ENCODE results near the gene TAOK3.
A peak's percentile ranks its signal among the peaks of the same experiment; 100 is the strongest.
"Not testable (repeated sequence)": the region's sequence is repeated elsewhere in the genome, so short reads cannot be mapped to it uniquely, and the experiment has no call there.

Gene TAOK3

GRCh38 chr12:118337194-118337838 lies 35.4 kb downstream of the TAOK3 start:
- no peak for DNase-seq (ENCODE audit: low read depth in 2 of 2)

DNA sequence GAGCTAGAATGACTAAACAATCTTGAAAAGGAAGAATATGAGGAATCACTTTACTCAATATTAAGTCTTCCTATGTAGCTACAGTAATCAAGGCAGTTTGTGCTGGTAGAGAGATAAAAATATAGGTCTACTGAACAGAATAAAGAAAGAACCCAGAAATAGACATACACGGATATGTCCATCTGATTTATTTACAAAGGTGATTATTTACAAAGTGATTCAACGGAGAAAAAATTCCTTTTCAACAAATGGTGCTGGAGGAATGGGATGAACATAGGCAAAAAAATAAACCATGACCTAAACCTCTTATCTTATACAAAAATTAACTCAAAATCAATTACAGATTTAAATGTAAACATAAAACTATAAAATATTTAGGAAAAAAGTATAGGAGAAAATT lies 36.6 kb downstream of the TAOK3 start:
- no peak for DNase-seq (ENCODE audit: low read depth in 2 of 2)

GRCh38 chr12:118334939-118335567 lies 37.7 kb downstream of the TAOK3 start:
- no peak for DNase-seq (ENCODE audit: low read depth in 2 of 2)

GRCh38 chr12:118334241-118334640 lies 38.5 kb downstream of the TAOK3 start:
- DNase-seq (ENCODE audit: low read depth in 2 of 2) = no peak

DNA sequence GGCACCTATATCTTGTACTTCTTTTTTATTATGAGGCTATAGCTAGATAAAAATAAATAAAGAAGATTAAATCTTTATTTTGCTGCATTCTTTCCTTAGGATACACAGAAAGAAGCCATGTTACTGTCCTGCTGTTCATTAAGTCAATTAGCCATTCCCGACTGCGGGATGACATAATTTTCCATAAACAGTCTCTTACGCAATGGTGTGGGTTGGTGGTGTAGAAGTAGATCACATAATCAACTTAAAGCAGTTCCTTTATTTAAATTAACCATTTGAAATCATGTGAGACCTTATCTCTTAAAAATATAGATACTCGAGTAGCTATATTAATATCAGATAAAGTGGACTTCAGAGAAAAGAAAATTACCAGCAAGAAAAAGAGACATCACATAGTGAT lies 40.2 kb downstream of the TAOK3 start:
- peak in 1 of 2 experiments; percentile 35 for DNase-seq (ENCODE audit: low read depth in 2 of 2)

DNA sequence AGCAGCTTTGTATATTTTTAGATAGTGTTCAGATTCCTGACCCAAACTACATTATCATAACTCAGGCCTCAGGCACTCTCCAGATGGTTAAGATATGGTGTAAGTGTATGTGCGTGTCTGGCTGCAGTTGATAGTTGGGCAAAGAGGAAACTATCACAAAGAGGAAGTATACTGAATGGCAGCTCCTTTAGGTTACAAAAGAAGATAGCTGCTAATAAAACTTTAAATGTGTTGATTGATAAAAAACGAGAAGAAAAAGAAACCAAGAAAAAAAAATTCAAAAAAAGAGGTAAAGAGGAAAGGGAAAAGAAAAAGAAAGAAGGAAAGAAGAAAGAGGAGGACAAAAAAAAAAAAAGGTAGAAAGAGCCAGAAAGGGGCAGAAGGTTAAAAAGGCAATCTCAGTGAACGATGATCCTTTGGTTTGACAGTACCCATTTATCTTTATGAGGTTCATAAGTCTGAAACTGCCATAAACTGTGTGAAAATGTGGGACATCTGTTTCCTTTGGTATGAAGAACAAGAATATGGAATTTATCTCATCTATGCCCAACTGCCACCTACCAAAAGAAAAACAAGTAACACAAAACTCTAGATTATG lies 42.2 kb downstream of the TAOK3 start:
- peak; percentile 25 to 31 for DNase-seq (ENCODE audit: low read depth in 2 of 2)

DNA sequence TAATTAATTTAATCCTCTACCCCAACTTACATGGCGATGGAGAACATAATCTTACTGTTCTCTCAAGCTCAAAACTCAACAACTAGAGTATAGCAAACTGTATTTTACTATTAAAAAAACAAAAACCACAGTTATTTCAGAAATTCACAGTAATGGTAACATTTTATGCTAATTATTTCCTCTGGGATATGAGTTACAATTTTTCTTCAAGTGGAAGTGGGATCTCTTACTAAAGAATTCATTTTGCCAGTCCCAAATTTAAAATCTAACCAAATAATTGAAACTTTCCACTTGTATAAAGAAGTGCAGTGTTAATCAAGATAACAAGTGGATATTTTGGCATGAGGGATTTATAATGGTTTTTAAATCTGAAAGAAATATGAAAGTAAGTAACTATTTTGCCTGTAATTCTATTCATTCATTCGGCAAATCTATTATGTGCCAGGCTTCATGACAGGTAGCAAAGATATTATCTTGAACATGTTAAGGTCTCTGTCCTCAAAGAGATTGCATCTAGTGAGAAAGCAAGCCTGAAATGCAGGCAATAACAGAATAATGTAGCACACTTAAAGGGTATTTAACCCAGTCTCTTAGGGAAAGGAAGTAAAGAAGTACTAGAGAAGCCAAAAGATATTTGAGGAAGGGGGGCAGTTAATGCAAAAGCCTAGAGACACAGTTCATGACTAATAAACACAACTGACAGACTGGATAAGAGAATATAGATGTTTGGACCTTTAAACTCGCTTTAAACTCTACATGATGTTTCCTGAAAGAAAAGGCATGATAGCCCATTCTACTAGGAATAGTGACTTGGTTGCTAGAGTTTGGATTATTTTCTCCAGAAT lies 44.0 kb downstream of the TAOK3 start:
- no peak for DNase-seq (ENCODE audit: low read depth in 2 of 2)

- no peak for DNase-seq (ENCODE audit: low read depth in 2 of 2)
Measured at GRCh38 chr12:118327391-118327790, 45.3 kb downstream of the TAOK3 start.

- DNase-seq (ENCODE audit: low read depth in 2 of 2) = peak; percentile 56 to 70
Measured at GRCh38 chr12:118326991-118327390, 45.7 kb downstream of the TAOK3 start.

DNA sequence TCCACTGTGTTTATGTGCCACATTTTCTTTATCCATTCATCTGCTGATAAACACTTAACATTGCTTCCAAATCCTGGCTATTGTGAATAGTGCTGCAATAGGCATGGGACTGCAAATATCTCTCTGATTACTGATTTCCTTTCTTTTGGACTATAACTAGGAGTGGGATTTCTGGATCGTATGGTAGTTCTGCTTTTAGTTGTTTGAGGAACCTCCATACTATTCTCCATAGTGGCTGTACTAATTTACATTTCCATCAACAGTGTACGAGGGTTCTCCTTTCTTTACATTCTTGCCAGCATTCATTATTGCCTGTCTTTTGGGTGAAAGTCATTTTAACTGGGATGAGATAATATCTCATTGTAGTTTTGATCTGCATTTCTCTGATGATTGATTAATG lies 47.6 kb downstream of the TAOK3 start:
- no peak for DNase-seq (ENCODE audit: low read depth in 2 of 2)

GRCh38 chr12:118319627-118320026 lies 53.1 kb downstream of the TAOK3 start:
- DNase-seq (ENCODE audit: low read depth in 2 of 2) = no peak

- no peak for DNase-seq (ENCODE audit: low read depth in 2 of 2)
Measured at GRCh38 chr12:118318744-118319143, 54.0 kb downstream of the TAOK3 start.

GRCh38 chr12:118317729-118318128 lies 55.0 kb downstream of the TAOK3 start:
- DNase-seq (ENCODE audit: low read depth in 2 of 2) = no peak

- no peak for DNase-seq (ENCODE audit: low read depth in 2 of 2)
Measured at GRCh38 chr12:118315821-118316220, 56.9 kb downstream of the TAOK3 start.

DNA sequence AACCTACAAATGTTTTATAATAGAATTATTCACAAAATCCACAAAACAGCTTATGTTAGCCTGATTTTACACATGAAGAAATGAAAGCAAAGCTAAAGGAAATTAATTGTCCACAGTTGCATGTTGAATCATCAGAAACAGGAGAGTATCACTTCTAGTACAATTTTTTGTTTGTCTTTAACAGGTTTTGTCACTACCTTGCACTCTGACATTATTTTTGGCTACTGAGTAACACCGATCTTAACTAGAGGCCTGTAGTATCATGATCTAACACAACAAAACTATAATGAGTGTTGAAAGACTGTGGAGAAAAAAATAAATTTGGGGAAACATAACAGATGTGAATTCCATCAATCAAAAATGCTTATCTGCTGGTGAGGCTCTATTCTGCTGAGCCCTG lies 60.1 kb downstream of the TAOK3 start:
- DNase-seq (ENCODE audit: low read depth in 2 of 2) = no peak

- DNase-seq (ENCODE audit: low read depth in 2 of 2) = no peak
Measured at GRCh38 chr12:118311666-118312065, 61.0 kb downstream of the TAOK3 start.

DNA sequence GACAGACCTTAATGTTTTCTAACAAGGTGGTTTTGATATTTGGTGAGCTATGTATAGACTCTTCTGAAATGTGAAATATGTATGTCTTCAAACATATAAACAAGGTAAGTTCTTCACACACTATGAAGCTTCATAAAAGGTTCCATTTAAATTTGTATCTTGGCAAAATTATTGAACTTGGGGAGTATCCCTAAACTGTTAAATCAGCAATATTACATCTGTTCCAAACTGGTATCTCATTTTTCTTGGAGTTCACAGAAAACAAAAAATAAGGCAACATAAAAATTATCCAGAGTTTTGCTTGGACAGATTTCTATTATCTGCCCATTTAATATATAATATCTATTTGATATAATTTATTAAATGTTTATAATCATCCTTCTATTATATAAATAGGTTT lies 62.4 kb downstream of the TAOK3 start:
- DNase-seq (ENCODE audit: low read depth in 2 of 2) = no peak

GRCh38 chr12:118308006-118308405 lies 64.7 kb downstream of the TAOK3 start:
- not testable (repeated sequence) for DNase-seq (ENCODE audit: low read depth in 2 of 2)

- DNase-seq (ENCODE audit: low read depth in 2 of 2) = peak; percentile 88
Measured at GRCh38 chr12:118307069-118307954, 65.4 kb downstream of the TAOK3 start.

GRCh38 chr12:118304093-118304492 lies 68.6 kb downstream of the TAOK3 start:
- DNase-seq (ENCODE audit: low read depth in 2 of 2) = no peak

DNA sequence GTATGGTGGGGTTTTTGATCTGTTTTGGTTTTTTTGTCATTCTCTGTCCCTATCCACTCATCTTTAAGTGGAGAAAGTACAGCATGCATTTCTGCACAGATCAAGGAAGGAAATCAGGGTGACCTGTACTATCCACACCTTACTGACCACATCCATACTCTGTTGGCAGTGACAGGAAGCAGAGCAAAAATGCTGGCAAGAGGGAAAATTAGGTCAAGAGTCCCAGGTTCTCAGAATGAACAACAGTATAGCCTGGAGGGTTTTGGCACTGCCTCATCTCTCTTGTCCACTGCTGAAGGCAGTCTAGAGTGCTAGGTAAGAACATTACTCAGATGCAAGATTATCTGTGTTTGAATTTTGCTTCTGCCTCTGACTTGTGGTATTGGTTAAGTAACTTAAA lies 70.7 kb downstream of the TAOK3 start:
- DNase-seq (ENCODE audit: low read depth in 2 of 2) = no peak

Data from fibroblast of skin of left quadriceps (primary cell).